Measurements from ENCODE around the gene LRFN5. TPM values are rescaled to one million over a fixed set of nuclear protein-coding genes. Genes with fewer than 3 reads are reported as not detected.

LRFN5 gene
- total RNA-seq, 1 donor from 2014 or later: 7.3 TPM

DNA sequence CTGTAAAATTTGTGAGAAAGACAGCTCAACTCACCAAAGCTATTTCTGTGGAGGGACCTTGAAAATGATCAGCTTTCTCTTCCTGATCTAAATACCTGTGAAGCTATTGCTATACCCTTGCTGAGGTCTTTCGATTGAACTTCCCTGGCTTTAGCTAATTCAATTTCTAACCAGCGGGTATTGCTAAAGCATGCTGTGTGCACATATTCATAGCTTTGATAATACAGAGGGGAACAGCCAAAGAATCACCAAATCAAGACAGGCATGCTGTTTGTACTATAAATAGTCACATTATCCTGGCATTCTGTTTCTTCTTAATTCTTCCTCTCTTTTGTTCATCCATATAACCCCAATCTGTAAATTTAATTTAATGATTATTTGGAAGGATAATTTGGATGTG lies 233.0 kb downstream of the LRFN5 start:
- no peaks in the 10 kb centered on the region for H3K9me3 Mint-ChIP-seq (ENCODE audit: unreplicated experiment)
- no peak for DNase-seq
- no peaks in the 10 kb centered on the region for H3K36me3 Mint-ChIP-seq (ENCODE audit: unreplicated experiment)
- no peak overlapping the region for H3K27ac Mint-ChIP-seq (ENCODE audit: unreplicated experiment)
- TF ChIP-seq, protein P1, sequence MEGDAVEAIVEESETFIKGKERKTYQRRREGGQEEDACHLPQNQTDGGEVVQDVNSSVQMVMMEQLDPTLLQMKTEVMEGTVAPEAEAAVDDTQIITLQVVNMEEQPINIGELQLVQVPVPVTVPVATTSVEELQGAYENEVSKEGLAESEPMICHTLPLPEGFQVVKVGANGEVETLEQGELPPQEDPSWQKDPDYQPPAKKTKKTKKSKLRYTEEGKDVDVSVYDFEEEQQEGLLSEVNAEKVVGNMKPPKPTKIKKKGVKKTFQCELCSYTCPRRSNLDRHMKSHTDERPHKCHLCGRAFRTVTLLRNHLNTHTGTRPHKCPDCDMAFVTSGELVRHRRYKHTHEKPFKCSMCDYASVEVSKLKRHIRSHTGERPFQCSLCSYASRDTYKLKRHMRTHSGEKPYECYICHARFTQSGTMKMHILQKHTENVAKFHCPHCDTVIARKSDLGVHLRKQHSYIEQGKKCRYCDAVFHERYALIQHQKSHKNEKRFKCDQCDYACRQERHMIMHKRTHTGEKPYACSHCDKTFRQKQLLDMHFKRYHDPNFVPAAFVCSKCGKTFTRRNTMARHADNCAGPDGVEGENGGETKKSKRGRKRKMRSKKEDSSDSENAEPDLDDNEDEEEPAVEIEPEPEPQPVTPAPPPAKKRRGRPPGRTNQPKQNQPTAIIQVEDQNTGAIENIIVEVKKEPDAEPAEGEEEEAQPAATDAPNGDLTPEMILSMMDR (IDR thresholded peaks at IDR 0.05; ENCODE audit: partially characterized antibody, unreplicated experiment): no peak
- H3K27me3 Mint-ChIP-seq (ENCODE audit: unreplicated experiment): no peaks in the 10 kb centered on the region
- H3K4me3 Mint-ChIP-seq (ENCODE audit: unreplicated experiment): no peak overlapping the region
- no peaks in the 10 kb centered on the region for H3K4me1 Mint-ChIP-seq (ENCODE audit: low read depth, unreplicated experiment)

DNA sequence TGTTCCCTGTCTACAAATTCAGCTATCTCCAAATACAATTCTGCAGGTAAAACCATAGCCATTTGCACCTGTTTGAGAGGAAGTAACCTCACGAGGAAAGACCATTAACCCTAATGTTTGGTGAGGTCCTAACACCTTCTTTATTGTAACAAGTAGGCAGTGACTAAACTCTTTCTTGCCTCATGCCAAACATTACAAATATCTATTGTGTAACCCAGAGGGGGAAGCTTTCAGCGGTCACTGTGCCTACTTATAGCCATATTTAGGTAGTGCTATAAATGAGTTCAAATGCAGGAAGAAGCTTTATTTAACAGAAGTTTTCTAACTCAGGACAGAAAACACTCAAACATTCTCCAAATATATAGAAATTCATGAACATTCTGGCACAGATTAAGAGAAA lies 252.7 kb downstream of the LRFN5 start:
- Mint-ChIP-seq H3K27ac (ENCODE audit: unreplicated experiment) (no peak overlapping the region), H3K9me3 (ENCODE audit: unreplicated experiment) (no peaks in the 10 kb centered on the region), H3K36me3 (ENCODE audit: unreplicated experiment) (no peaks in the 10 kb centered on the region), H3K4me1 (ENCODE audit: low read depth, unreplicated experiment) (no peaks in the 10 kb centered on the region), H3K4me3 (ENCODE audit: unreplicated experiment) (no peak overlapping the region), H3K27me3 (ENCODE audit: unreplicated experiment) (peaks cover 2% of the 10 kb centered on the region)
- DNase-seq: no peak
- TF ChIP-seq, protein P1 (IDR thresholded peaks at IDR 0.05; ENCODE audit: partially characterized antibody, unreplicated experiment): no peak

DNA sequence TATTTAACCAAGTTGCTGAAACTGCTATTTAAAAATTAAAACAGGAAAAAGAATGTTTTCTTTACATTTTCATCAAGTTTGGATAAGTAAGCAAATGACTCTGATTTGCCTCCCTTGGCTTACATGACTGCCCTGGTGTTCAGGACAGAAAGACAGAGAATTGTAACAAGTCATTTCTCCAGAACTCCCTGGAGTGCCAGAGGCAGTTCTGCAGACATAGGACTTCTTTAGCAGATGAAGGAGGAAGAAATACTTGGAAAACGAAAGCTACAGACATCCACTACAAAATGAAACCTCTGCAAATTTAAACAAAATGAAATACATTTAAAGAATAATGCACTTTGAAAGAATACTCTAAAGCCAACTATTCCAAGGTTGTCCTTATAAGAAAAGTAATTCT lies 253.9 kb downstream of the LRFN5 start:
- H3K27ac Mint-ChIP-seq (ENCODE audit: unreplicated experiment): no peak overlapping the region
- H3K4me1 Mint-ChIP-seq (ENCODE audit: low read depth, unreplicated experiment): no peaks in the 10 kb centered on the region
- no peaks in the 10 kb centered on the region for H3K9me3 Mint-ChIP-seq (ENCODE audit: unreplicated experiment)
- TF ChIP-seq, protein P1 (IDR thresholded peaks at IDR 0.05; ENCODE audit: partially characterized antibody, unreplicated experiment): no peak
- DNase-seq: no peak
- H3K36me3 Mint-ChIP-seq (ENCODE audit: unreplicated experiment): no peaks in the 10 kb centered on the region
- H3K4me3 Mint-ChIP-seq (ENCODE audit: unreplicated experiment): no peak overlapping the region
- H3K27me3 Mint-ChIP-seq (ENCODE audit: unreplicated experiment): peaks cover 2% of the 10 kb centered on the region

DNA sequence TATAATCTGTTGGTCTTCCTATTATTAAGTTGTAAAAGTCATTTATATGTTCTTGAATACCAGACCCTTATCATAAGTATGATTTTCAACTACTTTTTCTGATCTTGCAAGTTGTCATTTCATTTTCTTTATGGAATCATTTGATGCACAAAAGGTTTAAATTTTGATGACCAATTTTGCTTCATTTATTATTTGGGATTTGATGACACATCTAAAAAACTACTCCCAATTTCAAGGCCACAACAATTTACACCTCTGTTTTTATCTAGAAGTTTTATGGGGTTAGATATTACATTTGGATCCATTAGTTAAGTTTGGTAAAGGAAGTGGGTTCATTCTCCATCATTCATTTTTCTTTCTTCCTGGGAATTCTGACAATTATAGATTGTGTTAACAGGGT lies 259.2 kb downstream of the LRFN5 start:
- H3K4me1 Mint-ChIP-seq (ENCODE audit: low read depth, unreplicated experiment): no peaks in the 10 kb centered on the region
- DNase-seq: no peak
- TF ChIP-seq, protein P1 (IDR thresholded peaks at IDR 0.05; ENCODE audit: partially characterized antibody, unreplicated experiment): no peak
- no peaks in the 10 kb centered on the region for H3K36me3 Mint-ChIP-seq (ENCODE audit: unreplicated experiment)
- no peak overlapping the region for H3K4me3 Mint-ChIP-seq (ENCODE audit: unreplicated experiment)
- no peaks in the 10 kb centered on the region for H3K9me3 Mint-ChIP-seq (ENCODE audit: unreplicated experiment)
- no peaks in the 10 kb centered on the region for H3K27me3 Mint-ChIP-seq (ENCODE audit: unreplicated experiment)
- H3K27ac Mint-ChIP-seq (ENCODE audit: unreplicated experiment): no peak overlapping the region

DNA sequence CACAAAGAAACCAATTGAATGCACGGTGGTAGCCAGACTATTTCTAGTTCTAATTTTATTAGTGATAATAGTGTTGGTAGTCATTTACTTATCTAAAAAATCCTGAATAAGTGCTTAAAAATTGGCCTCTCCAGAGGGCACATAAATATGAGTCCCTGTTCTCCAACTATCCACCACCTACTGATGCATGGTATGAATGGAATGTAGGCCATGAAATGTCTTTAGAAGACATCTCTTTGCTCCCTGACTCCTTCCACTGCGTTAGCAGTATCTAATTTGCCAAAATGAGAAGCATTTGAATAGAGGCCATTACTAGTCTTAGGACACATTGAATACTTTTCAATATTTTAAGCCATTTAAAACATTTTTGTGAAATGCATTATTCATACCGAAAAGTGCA lies 261.7 kb downstream of the LRFN5 start:
- Mint-ChIP-seq H3K4me1 (ENCODE audit: low read depth, unreplicated experiment) (peaks cover 5% of the 10 kb centered on the region), H3K36me3 (ENCODE audit: unreplicated experiment) (no peaks in the 10 kb centered on the region)
- DNase-seq: no peak

More for the DNA sequence above, 261.7 kb downstream of the LRFN5 start:
- Mint-ChIP-seq H3K27me3 (ENCODE audit: unreplicated experiment) (no peaks in the 10 kb centered on the region), H3K9me3 (ENCODE audit: unreplicated experiment) (no peaks in the 10 kb centered on the region), H3K4me3 (ENCODE audit: unreplicated experiment) (no peak overlapping the region), H3K27ac (ENCODE audit: unreplicated experiment) (no peak overlapping the region)
- TF ChIP-seq, protein P1 (IDR thresholded peaks at IDR 0.05; ENCODE audit: partially characterized antibody, unreplicated experiment): no peak

Data from glutamatergic neuron (in vitro differentiated cells).